LoVo (cell line): Measurements from ENCODE around the gene ENO2.
A peak's percentile ranks its signal among the peaks of the same experiment; 100 is the strongest.

Experiments used
- DNase-seq: peaks from one replicate; pipeline ENCODE4 v3.0.0-alpha.2; 2016; ENCODE audit warnings: low spot score

The ENO2 gene

DNA sequence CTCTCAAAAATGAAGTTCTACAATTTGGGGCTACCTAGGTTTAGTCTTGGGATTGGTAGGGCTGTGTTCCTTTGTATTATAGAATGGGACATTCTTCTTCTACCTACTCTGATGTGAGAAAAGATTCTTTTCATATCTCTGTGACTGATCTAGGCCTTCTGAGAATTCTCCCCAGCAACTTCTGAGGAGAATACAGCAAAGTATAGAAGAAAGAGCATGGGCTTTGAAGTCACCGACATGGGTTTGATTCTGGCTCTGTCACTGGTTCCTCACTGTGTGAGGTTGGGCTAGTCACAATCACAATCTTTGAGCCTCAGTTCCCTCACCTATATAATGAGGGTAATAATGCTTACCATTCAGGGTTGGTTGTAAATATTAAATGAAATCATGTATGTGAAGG, 18.4 kb downstream of the ENO2 start:
- no peak for DNase-seq

DNA sequence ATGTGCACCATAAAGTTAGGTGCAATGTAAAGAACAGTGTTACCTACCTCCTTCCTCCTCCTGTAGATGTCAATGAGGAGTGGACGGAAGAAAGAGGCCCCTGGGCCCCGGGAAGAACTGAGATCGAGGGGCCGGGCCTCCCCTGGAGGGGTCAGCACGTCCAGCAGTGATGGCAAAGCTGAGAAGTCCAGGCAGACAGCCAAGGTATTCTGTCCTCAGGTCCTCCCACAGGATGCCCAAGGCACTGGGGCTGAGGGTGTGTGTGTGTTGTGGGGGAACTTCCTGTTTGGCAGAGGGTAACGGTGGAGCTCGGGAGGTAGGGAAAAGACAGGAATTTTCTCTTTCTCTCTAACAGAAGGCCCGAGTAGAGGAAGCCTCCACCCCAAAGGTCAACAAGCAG, 19.7 kb downstream of the ENO2 start:
- no peak for DNase-seq

DNA sequence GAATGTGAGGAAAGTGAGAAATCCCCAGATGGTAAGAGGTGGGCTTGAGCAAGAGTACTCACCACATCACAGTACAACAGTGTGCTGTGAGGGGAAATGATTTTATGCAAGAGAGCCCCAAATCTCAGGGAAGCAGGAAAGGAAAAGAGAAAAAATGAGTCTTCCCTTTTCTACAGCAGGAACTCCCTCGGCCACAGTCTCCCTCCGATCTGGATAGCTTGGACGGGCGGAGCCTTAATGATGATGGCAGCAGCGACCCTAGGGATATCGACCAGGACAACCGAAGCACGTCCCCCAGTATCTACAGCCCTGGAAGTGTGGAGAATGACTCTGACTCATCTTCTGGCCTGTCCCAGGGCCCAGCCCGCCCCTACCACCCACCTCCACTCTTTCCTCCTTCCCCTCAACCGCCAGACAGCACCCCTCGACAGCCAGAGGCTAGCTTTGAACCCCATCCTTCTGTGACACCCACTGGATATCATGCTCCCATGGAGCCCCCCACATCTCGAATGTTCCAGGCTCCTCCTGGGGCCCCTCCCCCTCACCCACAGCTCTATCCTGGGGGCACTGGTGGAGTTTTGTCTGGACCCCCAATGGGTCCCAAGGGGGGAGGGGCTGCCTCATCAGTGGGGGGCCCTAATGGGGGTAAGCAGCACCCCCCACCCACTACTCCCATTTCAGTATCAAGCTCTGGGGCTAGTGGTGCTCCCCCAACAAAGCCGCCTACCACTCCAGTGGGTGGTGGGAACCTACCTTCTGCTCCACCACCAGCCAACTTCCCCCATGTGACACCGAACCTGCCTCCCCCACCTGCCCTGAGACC, 21.2 kb downstream of the ENO2 start:
- no peak for DNase-seq

DNA sequence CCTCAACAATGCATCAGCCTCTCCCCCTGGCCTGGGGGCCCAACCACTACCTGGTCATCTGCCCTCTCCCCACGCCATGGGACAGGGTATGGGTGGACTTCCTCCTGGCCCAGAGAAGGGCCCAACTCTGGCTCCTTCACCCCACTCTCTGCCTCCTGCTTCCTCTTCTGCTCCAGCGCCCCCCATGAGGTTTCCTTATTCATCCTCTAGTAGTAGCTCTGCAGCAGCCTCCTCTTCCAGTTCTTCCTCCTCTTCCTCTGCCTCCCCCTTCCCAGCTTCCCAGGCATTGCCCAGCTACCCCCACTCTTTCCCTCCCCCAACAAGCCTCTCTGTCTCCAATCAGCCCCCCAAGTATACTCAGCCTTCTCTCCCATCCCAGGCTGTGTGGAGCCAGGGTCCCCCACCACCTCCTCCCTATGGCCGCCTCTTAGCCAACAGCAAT, 21.8 kb downstream of the ENO2 start:
- DNase-seq, result no peak

DNA sequence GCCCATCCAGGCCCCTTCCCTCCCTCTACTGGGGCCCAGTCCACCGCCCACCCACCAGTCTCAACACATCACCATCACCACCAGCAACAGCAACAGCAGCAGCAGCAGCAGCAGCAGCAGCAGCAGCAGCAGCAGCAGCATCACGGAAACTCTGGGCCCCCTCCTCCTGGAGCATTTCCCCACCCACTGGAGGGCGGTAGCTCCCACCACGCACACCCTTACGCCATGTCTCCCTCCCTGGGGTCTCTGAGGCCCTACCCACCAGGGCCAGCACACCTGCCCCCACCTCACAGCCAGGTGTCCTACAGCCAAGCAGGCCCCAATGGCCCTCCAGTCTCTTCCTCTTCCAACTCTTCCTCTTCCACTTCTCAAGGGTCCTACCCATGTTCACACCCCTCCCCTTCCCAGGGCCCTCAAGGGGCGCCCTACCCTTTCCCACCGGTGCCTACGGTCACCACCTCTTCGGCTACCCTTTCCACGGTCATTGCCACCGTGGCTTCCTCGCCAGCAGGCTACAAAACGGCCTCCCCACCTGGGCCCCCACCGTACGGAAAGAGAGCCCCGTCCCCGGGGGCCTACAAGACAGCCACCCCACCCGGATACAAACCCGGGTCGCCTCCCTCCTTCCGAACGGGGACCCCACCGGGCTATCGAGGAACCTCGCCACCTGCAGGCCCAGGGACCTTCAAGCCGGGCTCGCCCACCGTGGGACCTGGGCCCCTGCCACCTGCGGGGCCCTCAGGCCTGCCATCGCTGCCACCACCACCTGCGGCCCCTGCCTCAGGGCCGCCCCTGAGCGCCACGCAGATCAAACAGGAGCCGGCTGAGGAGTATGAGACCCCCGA, 22.5 kb downstream of the ENO2 start:
- no peak for DNase-seq

DNA sequence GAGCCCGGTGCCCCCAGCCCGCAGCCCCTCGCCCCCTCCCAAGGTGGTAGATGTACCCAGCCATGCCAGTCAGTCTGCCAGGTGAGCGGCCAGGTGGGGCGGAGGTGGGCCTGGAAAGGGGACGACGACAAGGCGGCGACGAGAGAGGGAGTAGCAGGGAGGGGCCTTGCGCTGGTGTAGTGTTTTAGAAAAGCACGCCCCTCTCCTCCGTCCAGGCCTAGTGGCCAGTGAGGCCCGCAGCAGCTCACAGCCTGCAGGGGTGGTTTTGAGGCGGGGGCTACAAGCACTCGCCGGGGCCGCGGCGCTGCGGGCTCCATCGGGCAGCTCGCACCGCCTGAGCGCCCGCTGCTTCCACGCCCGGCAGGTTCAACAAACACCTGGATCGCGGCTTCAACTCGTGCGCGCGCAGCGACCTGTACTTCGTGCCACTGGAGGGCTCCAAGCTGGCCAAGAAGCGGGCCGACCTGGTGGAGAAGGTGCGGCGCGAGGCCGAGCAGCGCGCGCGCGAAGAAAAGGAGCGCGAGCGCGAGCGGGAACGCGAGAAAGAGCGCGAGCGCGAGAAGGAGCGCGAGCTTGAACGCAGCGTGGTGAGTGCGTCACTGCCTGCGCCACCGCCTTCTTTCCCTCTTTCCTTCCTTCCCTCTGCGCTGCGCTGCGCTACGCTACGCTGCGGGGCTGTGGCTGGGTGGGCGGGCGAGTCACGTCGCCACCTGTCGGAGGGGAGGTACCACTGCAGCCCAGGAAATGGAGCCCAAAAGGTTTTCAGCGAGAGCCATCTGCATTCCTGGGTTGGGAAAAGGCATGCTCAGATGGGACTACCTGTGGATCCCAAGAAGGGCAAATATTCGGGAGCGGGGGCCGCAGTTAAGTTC, 23.3 kb downstream of the ENO2 start:
- DNase-seq, result peak; percentile 98

- no peak for DNase-seq
These were observed 24.2 kb downstream of the ENO2 start for GRCh38 chr12:6938353-6939190.

DNA sequence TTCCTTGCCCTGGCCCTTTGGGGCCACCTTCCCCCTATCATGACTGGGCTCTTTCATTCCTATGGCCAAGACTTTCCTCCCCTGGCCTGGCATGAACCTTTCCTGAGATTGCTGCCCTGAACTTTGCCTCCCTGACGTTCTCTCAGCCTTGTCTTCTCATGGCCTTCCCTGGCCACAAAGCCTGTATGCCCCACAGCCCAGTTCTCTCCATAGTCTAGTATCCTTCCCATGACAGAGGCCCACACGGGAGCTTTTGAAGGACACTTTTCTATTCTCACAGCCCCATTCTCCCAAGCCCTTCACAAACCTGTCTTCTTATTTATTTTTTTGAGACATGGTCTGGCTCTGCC, 24.8 kb downstream of the ENO2 start:
- DNase-seq, result no peak

- no peak for DNase-seq
These were observed 26.9 kb downstream of the ENO2 start for GRCh38 chr12:6941267-6941666.

DNA sequence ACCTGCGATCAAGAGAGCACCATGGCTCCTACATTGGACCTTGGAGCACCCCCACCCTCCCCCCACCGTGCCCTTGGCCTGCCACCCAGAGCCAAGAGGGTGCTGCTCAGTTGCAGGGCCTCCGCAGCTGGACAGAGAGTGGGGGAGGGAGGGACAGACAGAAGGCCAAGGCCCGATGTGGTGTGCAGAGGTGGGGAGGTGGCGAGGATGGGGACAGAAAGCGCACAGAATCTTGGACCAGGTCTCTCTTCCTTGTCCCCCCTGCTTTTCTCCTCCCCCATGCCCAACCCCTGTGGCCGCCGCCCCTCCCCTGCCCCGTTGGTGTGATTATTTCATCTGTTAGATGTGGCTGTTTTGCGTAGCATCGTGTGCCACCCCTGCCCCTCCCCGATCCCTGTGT, 27.4 kb downstream of the ENO2 start:
- DNase-seq, result no peak

- no peak for DNase-seq
These were observed 27.9 kb downstream of the ENO2 start for GRCh38 chr12:6942331-6942665.

GRCh38 chr12:6943389-6943721, 29.0 kb downstream of the ENO2 start:
- peak; percentile 89 for DNase-seq

DNA sequence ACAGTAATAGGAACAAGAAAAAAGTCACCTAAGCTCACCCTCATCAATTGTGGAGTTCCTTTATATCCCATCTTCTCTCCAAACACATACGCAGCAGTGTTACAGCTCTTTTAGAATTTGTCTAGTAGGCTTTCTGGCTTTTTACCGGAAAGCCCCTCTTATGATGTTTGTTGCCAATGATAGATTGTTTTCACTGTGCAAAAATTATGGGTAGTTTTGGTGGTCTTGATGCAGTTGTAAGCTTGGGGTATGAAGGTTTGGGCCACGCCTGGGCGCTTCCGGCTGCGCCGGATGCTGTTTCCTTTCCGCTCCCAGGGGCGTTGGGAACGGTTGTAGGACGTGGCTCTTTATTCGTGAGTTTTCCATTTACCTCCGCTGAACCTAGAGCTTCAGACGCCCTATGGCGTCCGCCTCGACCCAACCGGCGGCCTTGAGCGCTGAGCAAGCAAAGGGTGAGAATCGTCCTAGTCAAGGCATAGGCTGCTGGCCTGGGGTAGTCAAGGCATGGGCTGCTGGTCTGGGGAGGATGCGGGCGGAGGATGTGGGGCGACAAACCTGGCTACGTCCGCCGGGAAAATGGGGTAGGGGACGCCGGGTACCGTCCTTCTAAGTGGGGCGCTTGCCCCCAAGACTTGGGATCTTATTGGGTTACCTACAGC, 29.5 kb downstream of the ENO2 start, which contains the start of the genes C12orf57 and RNU7-1:
C12orf57 (plus strand) TSS at position 301 of the 659 bp plus-strand sequence; CDS start at position 401, 100 bp downstream.
RNU7-1 (plus strand) TSS at position 95 of the 659 bp plus-strand sequence.
- peak; percentile 88 for DNase-seq

DNA sequence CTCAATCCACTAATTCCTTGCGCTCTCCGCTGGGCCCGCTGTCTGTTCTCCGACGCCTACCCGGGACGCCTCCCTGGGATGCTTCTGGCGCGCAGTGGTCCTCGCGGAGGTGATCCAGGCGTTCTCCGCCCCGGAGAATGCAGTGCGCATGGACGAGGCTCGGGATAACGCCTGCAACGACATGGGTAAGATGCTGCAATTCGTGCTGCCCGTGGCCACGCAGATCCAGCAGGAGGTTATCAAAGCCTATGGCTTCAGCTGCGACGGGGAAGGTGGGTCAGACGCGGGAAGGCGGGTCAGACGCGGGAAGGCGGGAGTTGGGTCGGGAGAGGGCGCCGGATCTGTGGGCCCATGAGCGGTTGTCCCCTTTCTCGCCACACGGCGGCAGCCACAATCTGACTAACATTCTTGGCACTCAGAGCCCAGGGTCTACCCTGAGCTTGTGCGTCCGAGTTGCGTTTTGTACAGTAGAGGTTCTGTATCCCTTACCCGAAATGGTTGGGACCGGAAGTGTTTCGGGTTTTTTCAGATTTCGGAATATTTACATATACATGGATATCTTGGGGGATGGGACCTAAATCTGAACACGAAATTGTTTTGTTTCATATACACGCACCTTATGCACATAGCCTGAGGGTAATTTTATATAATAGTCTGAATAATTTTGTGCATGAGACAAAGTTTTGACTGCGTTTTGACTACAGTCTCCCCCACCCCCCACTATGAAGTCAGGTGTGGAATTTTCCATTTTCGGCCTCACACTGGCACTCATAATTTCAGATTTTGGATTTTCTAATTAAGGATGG, 30.2 kb downstream of the ENO2 start:
- peak; percentile 98 for DNase-seq

DNA sequence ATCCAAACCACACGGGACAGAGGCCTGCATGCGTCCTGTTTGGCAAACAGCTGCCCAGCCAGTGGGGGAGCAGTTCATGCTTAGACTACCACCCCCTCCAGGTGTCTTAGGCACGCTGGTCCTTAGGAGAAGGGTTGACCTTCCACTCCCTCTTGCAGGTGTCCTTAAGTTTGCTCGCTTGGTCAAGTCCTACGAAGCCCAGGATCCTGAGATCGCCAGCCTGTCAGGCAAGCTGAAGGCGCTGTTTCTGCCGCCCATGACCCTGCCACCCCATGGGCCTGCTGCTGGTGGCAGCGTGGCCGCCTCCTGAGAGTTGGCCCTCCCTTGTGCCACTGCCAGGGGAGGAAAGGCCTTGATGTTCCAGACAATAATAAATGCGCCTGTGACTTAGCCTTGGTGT, 31.2 kb downstream of the ENO2 start:
- no peak for DNase-seq

DNA sequence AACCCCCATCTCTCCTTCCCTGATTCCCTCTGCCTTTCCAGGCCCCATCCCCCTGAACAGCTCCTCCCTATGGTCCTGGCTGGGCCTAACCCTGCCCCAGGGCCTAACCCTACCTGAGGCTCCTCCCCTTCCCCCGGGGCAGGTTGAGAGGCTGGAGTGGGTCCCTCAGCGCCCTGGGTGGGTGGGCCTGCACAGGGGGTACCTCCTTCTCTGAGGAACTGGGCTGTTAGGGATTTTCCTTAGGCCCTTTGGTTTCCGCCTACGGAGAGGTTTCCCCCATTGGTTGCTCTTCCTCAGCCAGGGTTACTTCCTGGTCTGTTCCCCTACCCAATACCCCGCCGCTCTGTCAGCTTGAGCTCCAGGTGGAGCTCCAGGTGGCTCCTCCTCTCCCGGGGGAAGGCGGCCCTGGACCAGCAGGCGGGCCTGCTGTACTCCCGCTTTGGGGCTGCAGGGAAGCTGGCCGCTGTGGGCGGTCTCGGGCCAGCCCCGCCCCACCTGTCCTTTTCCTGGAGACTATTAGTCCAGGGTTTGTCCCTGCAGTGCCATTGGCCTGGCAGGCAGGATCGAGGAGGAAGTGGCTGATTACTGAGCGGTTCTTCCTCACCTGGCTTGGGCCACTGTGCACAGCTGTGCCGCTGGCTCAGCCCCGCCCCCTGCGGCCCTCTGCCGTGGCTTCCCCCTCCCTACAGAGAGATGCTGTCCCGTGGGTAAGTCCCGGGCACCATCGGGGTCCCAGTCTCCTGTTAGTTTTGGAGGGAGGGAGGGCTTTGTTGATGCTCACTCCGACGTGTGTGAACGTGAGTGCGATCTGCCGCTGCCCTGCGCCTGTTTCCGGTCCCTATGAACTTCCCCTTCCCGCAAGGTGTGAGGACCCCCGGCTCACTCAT, 31.9 kb downstream of the ENO2 start:
- DNase-seq, result peak; percentile 99

GRCh38 chr12:6946920-6947374, 32.6 kb downstream of the ENO2 start:
- DNase-seq, result no peak

DNA sequence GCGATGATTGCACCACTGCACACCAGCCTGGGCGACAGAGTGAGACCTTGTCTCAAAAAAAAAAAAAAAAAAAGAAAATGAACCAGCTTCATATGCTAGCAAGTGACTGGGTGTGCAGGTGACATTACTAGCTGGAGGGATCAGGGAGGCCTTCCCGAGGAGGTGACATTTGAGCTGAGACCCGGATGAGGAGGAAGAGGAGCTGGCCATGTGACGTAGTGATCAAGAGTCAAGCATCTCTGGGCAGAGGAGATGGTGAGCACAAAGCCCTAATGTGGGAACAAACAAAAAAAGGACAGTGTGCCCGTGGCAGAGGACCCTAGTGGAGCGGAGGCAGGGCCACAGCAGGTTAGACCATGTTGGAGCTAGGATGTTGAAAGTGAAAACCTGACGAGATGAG, 33.2 kb downstream of the ENO2 start:
- DNase-seq, result no peak
